Right hindlimb (tissue), 1 donor: ENCODE data around the gene MSH2.

Experiments used
- DNase-seq: peaks from one replicate; pipeline ENCODE4 v3.0.0-alpha.2; 2018

The MSH2 gene

DNA sequence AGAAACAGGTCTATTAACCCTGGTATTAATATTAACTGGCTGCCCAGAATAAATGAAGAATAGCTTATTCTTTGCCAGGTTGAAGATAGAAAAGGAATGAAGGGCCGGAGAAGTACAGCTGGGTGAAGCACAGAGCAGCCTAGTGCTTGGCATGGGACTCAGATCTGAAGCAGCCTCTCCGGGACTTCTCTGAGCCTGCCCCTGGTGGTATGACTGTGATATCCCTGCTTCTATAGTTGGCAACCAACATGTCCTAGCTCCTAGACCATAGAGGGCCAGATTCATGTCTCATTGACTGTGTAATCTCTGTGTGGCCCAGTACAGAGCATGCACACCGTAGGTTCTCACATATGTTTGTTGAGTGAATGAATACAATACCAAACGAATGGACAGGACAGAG, 107.8 kb downstream of the MSH2 start:
- no peak for DNase-seq

DNA sequence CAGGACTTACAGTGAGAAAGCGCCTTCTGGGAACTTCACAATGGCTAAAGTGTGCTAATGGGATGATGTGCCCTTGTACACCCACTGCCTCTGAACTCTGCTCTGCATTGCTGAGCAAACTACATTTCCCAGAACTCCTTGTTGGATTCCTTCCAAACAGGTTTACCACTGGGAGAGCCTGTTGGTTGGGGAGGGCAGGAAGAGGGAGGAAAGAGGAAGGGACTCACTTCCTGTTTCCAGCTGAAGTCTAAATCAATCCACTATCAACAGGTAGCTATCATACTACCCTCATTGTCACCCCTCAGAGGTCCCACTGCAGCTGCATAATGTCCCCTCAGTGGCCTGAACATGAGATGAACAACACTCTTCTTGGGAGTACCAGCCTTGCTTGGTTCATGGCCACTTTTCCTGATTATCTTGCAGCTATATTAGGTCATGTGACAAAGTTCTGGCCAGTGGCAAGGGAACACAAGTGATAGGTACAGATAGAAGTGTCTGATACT, 109.7 kb downstream of the MSH2 start:
- DNase-seq = no peak

DNA sequence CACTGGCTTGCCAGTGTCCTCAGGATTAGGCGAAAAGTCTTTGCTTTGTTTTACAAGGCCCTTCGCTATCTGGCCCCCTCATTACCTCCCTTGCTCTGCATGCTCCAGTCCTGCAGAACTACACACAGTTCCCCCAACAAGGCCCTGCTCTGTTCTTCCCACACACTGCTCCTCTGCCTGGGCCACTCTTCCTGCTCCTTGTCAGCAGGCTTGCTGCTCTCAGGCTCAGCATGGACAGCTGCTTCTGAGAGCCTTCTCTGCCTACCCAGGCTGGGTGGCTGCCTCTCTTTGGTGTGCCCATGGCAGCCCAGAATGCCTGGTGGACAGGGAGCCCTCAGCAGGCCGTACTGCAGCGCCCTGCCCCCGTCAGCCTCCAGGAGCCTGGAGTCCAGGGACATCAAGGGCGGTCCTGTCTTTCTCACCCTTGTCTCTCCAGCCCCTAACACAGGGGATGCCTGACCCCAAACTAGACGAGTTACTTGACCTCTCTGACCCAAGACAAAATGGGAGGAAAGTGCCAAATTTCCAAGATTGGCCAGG, 111.1 kb downstream of the MSH2 start:
- no peak for DNase-seq

GRCh38 chr2:47516360-47517104, 113.6 kb downstream of the MSH2 start:
- no peak for DNase-seq

- no peak for DNase-seq
Observed at GRCh38 chr2:47518497-47519146, 115.7 kb downstream of the MSH2 start.

- no peak for DNase-seq
Observed at GRCh38 chr2:47519147-47519537, 116.2 kb downstream of the MSH2 start.

- DNase-seq = no peak
Observed at GRCh38 chr2:47519604-47520301, 116.8 kb downstream of the MSH2 start.

- DNase-seq = no peak
Observed at GRCh38 chr2:47520302-47520630, 117.3 kb downstream of the MSH2 start.

DNA sequence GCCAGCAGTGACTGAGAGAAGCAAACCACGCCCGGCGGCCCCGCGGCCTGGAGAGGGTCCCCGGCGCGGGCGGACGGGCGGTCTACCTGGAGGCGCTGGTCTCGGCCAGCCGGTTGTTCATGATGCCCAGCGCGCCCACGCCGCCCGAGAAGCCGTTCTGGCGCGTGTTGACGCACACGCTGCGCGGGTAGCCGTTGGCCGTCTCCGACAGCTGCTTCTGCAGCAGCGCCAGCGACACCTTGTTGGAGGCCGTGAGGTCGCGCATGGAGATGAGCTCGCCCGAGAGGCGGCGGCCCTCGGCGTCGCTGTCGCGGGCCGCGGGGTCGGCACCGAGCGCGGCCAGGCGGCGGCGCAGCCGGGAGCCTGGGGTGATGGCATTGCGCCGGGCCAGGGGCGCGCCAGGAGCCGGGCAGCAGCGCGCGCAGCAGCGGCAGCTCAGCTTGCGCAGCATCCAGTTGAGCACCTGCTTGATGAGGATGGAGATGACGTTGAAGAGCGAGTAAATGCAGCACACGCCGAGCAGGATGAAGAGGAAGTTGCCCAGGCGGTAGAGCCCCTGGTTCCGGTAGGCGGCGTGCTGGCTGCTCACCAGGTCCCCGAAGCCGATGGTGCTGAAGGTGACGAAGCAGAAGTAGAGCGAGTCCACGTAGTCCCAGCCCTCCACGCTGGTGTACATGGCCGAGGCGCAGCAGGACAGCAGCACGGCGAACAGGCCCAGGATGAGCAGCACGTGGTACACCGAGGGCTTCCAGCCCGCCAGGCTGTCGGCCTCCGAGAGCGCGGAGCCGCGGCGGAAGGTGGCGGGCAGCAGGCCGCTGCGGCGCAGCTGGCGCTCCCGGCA, 118.1 kb downstream of the MSH2 start:
- peak; percentile 52 for DNase-seq

DNA sequence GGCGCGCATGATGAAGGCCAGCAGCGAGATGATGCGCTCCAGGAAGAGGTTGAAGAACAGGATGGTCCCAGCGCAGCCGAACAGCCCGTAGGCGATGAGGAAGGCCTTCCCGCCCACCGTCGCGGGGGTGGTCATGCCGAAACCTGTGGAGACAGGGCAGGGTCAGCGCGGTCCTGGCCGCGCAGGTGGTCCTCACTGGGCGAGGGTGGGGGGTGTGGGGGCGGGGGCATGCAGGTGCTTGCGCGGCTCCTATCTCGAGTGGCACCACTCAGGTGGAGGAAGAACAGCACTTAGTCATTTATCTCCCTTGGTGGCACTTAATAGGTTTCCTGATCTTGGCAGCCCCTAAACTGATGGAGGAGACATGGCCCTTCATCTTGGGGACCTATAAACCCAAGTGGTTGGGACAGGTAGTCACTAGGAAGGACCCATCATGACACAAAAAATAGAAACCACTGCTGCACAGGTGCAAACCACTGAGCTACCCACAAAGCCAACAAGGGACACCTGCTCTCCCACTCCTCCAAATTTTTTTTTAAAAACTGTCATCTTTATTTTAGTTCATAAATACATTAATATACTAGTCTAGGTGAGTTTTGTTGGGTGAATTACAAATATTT, 118.8 kb downstream of the MSH2 start:
- no peak for DNase-seq

DNA sequence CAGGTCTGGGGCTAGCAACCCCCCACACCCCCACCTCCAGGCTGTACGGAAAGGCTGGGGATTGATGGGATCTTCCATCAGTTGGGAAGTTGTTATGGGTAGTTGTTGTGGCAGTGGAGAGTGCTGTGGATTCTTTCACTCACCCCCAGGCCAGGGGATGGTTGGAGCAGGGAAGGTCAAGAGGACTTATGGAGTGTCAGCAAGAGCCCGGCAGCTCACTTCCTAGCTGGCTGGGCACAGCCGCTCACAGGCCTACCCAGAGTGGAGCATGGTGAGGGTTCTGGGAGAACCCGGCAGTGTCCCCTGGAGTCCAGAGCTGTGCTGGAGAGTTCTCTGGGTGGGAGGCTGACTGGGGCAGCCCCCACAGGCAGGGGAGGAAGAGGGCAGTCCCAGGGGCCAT, 122.2 kb downstream of the MSH2 start:
- no peak for DNase-seq

DNA sequence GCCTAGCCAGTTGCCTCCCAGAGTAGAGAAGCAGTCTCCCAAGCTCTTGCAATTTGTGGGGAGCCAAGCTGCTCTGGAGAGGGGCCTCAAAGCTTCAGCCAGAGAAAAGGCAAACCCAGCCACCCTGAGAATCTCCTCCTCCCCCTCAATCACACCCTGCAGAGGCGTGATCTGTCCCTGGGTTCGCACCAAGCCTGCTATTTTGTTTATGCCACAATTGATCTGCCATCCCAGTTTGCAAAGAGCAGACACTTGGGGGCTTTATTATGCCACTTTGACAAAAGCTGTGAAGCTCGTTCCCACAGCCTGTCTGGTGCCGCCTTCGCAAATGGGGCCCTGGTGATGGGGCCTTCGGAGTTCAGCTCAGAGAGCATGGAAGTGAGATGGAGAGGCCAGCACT, 125.5 kb downstream of the MSH2 start:
- DNase-seq = no peak

GRCh38 chr2:47528874-47529273, 125.9 kb downstream of the MSH2 start:
- no peak for DNase-seq

GRCh38 chr2:47530105-47530760, 127.3 kb downstream of the MSH2 start:
- DNase-seq = peak; percentile 70

DNA sequence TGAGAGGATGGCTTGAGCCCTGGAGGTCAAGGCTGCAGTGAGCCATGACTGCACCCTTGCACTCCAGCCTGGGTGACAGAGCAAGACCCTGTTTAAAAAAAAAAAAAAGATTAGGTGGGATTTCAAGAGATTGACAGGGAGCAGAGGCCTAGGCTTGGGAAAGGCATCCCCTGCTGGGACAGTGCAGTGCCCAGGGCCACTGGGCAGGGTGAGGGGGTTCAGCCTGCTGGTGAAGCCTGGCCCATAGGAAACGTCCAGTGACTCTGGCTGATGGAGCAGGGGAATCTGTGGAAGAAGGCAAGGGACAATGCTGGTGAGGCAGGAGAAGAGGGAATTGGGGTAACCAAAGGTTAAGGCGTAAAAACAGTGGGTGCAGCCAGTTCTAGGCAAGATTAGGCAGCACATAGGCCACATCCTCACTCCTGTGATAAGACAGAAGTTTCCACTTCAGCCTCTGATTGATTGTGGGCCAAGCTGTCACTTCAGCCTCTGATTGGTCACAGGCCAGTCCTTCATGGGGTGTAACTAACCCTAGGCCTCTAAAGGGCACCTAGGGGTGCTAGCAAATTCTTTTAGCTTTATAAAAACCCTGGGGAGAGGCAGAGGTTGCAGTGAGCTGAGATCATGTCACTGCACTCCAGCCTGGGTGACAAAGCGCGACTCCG, 128.6 kb downstream of the MSH2 start:
- DNase-seq = no peak
